ENCODE data around the gene TMEM185A. TPM values are rescaled to one million over a fixed set of nuclear protein-coding genes. Genes with fewer than 3 reads are reported as not detected.
"Not testable (repeated sequence)": the region's sequence is repeated elsewhere in the genome, so short reads cannot be mapped to it uniquely, and the experiment has no call there.

Gene TMEM185A
- total RNA-seq, 2 experiments from 2014 or later, result 17.7 to 25.3 TPM

DNA sequence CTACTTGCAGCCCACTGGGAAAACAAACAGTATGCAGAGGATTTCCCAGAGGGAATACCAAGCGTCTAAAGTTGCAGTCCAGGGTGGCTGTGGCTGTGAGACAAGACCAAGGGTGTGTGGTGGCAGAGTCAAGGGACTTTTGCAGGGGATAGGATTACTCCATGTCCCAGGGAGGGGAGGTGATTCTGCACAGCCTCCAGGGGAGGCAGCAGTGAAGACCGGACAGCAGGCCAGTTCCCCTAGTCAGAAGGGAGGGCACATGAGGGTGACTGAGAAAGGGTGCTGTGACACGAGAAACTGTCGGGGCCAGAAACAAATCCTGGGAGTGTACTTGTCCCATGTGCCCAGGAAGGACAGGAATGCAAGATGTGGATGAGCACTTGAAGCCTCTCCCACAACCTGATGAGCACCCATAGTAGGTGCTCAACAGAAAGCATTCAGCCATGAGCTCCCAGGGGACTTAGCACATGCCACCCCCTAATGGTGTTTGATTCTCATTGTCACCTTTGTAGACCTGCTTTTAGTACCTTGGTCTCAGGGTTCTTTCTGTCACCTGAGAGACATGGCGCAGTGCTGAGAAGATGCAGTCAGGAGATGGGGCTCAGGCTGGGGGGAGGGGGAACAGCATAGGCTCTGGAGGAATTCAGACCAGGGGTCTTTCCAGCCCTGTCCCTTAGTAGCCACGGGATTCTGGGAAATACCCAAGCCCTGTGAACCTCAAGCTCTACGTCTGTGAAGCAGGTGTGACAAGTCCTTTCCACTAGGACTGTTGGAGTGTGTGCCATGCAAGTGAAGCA is 63.8 kb downstream of the TMEM185A start:
- ChIA-PET CTCF (no interaction called here), POLR2A (no interaction called here)

DNA sequence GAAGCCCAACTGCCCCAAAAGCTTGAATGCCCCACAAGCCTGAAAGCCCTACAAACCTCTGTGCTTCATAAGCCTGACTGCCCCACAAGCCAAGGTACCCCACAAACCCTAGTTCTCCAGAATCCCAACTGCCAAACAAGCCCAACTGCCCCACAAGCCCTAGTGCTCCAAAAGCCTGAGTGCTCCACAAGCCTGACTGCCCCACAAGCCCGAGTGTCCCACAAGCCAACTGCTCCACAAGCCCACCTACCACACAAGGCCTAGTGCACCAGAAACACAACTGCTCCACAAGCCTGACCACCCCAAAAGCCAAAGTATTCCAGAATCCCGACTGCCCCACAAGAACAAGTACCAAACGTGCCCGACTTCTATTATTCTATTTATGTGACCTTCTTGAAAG is 68.2 kb downstream of the TMEM185A start:
- CTCF ChIA-PET, result no interaction called here

DNA sequence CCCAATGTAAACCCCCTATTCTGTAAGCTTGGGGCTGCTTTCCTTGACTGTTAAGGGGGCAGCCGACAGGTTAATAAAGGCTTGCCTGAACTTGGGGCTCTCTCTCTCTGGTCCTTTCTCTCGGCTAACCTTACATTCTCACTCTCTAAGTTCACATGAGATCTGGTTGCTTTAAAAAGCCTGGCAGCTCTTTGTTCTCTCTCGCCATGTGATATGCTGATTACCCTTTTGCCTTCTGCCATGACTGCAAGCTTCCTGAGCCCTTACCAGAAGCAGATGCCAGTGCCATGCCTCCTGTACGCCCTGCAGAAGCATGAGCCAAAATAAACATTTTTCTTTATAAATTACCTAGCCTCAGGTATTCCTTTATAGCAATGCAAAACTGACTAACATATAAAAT is 76.3 kb downstream of the TMEM185A start:
- POLR2A ChIA-PET, CTCF ChIA-PET: not testable (repeated sequence)

More for the DNA sequence above, 68.2 kb downstream of the TMEM185A start:
- POLR2A ChIA-PET, result no interaction called here

DNA sequence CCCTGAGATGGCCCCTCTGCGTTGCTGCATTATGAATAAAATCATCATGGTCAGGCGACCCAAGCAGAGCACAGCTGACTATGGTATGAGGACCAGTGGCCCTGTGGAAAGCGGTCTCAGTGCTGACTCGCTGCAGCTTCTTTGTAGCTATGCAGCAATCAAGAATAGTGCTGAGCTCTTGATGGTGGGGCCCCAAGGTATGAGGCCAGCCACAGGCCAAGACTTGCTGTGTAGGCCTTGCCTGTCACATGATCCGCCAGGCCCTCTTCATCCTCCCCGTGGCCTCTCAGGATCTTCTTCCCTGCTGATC is 79.7 kb downstream of the TMEM185A start:
- POLR2A ChIA-PET, CTCF ChIA-PET: not testable (repeated sequence)

DNA sequence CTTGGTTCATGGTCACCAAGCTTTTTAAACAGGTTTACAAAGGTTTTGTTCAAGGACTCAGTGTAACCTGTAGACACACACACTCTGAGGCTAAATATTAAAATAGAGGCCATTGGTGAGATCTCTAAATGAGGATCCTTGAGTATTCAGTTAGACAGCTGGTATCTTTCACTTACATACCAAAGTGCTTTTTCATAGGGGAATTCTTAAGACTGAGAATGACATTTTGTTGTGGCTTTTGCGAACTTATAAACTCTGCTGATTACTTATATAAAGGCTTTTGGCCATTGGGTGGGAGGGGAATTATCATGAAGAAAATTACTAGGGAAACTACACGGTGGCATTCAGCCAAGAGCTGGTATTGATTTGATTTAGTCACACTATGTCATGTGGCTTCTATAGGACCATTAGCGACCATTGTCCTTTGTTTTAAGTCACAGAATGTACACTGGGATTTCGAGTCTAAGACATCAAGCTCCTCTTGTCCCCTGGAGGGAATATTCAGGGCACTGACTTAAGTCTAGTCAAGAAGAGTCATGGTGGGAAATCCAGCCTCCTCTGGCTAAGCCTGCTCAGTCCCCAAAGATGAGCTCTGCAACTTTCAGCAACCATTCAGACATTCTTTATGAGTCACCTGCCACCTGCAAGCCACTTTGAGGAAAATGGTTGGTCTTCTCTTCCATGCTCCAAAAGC is 80.2 kb downstream of the TMEM185A start:
- POLR2A ChIA-PET, CTCF ChIA-PET: not testable (repeated sequence)

DNA sequence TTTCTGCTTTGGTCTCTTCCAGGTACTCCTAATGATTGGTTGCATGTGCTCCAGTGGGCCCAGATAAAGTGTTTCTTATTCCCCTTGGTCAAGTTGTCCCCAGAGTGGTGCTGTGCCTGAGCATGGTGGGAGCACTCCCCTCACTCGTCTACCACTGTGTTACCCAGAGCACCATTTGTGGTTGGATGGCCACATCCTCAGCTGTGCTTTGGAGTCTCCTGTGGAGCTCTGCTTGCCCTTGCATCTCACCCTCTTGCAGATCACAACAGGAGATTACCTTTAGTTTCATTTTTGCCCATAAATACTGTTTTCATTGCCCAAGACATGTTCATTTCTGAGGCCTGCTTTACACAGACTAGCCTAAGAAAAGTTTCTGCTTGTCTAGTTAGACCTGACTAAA is 81.1 kb downstream of the TMEM185A start:
- CTCF ChIA-PET, POLR2A ChIA-PET: not testable (repeated sequence)

DNA sequence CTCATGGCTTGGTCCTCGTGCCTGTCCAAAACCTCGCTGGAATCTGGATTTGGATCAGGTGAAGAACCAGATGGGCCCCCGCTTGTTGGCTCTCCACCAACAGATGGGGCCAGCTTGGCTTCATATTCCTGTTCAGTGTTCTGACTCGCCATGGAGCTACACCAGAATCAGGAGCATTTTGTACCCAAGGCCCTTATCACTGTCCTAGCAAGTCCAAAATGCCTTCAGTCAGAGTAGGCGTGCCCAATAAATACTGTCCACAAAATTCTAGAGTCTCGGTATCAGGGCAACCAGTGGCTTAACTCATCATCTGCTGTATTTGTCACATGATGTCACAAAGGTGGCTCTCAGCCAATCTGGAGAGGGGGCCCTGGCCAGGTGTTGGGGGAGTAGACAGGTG is 81.9 kb downstream of the TMEM185A start, which contains the start of gene HSFX3:
Gene HSFX3 (minus strand): TSS at position 224 of the 400 bp plus-strand sequence. CDS start 72 bp downstream, at position 152.
- CTCF ChIA-PET, POLR2A ChIA-PET: not testable (repeated sequence)

GRCh38 chrX:149547782-149548181 is 83.8 kb downstream of the TMEM185A start:
- CTCF ChIA-PET, POLR2A ChIA-PET: not testable (repeated sequence)

- CTCF ChIA-PET, POLR2A ChIA-PET: not testable (repeated sequence)
These were observed 84.6 kb downstream of the TMEM185A start for GRCh38 chrX:149546962-149547361.

Other genes with a start within 250 kb of the TMEM185A start
- 10 to 100 TPM; 69.4 to 72.9 TPM for gene IDS, start 126.5 kb downstream of the TMEM185A start, total RNA-seq
- 10 to 100 TPM; 31.3 to 33.4 TPM for gene EOLA1, start 90.8 kb downstream of the TMEM185A start, total RNA-seq
- gene HSFX3, start 81.9 kb downstream of the TMEM185A start, total RNA-seq, result not detected
- not detected for gene MAGEA9B, start 44.3 kb downstream of the TMEM185A start, total RNA-seq
- under 1 TPM in 1 of 2 experiments, not detected in 1; 0.30 TPM for gene HSFX2, start 36.5 kb downstream of the TMEM185A start, total RNA-seq
- not detected for gene MAGEA11, start 80.3 kb upstream of the TMEM185A start, total RNA-seq
- under 1 TPM; 0.25 to 0.44 TPM for gene HSFX1, start 142.3 kb upstream of the TMEM185A start, total RNA-seq
- gene MAGEA9, start 150.1 kb upstream of the TMEM185A start, total RNA-seq, result not detected
- gene MAGEA8, start 249.4 kb upstream of the TMEM185A start, total RNA-seq, result not detected

All from activated CD8-positive, alpha-beta memory T cell treated with anti-CD3 and anti-CD28 coated beads for 36 hours (primary cell).